SHP77 (cell line): ENCODE data around the gene ZNF343.
"Not testable (repeated sequence)": the region's sequence is repeated elsewhere in the genome, so short reads cannot be mapped to it uniquely, and the experiment has no call there.

Source experiments
- DNase-seq, 2 experiments: peaks; one replicate each; lab custom pipeline; 2025; lab: John Stamatoyannopoulos, UW

The ZNF343 gene

GRCh38 chr20:2508631-2509467 lies at the start of gene ZNF343:
TSS of gene ZNF343 (minus strand) at chr20:2508915. CDS start at chr20:2493895, 15,020 bp downstream.
- DNase-seq: peak; percentile 90 to 91

GRCh38 chr20:2557873-2558580 lies 49.3 kb upstream of the ZNF343 start:
- no peak for DNase-seq

- no peak for DNase-seq
Observed at GRCh38 chr20:2545594-2545993, 36.9 kb upstream of the ZNF343 start.

GRCh38 chr20:2544211-2544610 lies 35.5 kb upstream of the ZNF343 start:
- DNase-seq: no peak

- no peak for DNase-seq
Observed at GRCh38 chr20:2542361-2542760, 33.6 kb upstream of the ZNF343 start.

GRCh38 chr20:2541940-2542339 lies 33.2 kb upstream of the ZNF343 start:
- no peak for DNase-seq

- DNase-seq: no peak
Observed at GRCh38 chr20:2538931-2539720, 30.4 kb upstream of the ZNF343 start.

GRCh38 chr20:2538356-2538755 lies 29.6 kb upstream of the ZNF343 start:
- no peak for DNase-seq

GRCh38 chr20:2537101-2537500 lies 28.4 kb upstream of the ZNF343 start:
- no peak for DNase-seq

- DNase-seq: no peak
Observed at GRCh38 chr20:2536560-2536986, 27.9 kb upstream of the ZNF343 start, which contains the start of gene TMC2. TSS of gene TMC2 (plus strand) at chr20:2536573. CDS start at chr20:2536622, 49 bp downstream.

- no peak for DNase-seq
Observed at GRCh38 chr20:2535711-2536559, 27.2 kb upstream of the ZNF343 start.

GRCh38 chr20:2533118-2533517 lies 24.4 kb upstream of the ZNF343 start:
- DNase-seq: no peak

GRCh38 chr20:2528671-2529271 lies 20.1 kb upstream of the ZNF343 start:
- DNase-seq: no peak

GRCh38 chr20:2527762-2528161 lies 19.0 kb upstream of the ZNF343 start:
- DNase-seq: no peak

GRCh38 chr20:2526218-2526583 lies 17.5 kb upstream of the ZNF343 start:
- DNase-seq: not testable (repeated sequence)

- DNase-seq: peak in 1 of 2 experiments; percentile 76
Observed at GRCh38 chr20:2524709-2525506, 16.2 kb upstream of the ZNF343 start.

- DNase-seq: peak; percentile 77 to 82
Observed at GRCh38 chr20:2523919-2524708, 15.4 kb upstream of the ZNF343 start.

- DNase-seq: not testable (repeated sequence)
Observed at GRCh38 chr20:2522826-2523429, 14.2 kb upstream of the ZNF343 start.
